Measurements from ENCODE around the gene TNS3. TPM values are rescaled to one million over a fixed set of nuclear protein-coding genes. Genes with fewer than 3 reads are reported as not detected.
A peak's percentile ranks its signal among the peaks of the same experiment; 100 is the strongest.

Gene TNS3
- total RNA-seq, 4 donors from 2014 or later = 70.9 to 112 (median 98.6) TPM

GRCh38 chr7:47568056-47568455, 13.9 kb downstream of the TNS3 start:
- DNase-seq (ENCODE audit: low spot score) (no peak), ATAC-seq (ENCODE audit: low FRiP score) (no peak)
- no peak for TF ChIP-seq CTCF (IDR thresholded peaks at IDR 0.05)

GRCh38 chr7:47565640-47566250, 16.2 kb downstream of the TNS3 start:
- DNase-seq (ENCODE audit: low spot score) = no peak
- TF ChIP-seq CTCF (IDR thresholded peaks at IDR 0.05) = no peak

GRCh38 chr7:47563521-47563920, 18.4 kb downstream of the TNS3 start:
- DNase-seq (ENCODE audit: low spot score) = no peak
- no peak for TF ChIP-seq CTCF (IDR thresholded peaks at IDR 0.05)
- ATAC-seq (ENCODE audit: low FRiP score) = no peak

More at GRCh38 chr7:47565640-47566250, 16.2 kb downstream of the TNS3 start:
- ATAC-seq (ENCODE audit: low FRiP score) = no peak

- no peak for ATAC-seq (ENCODE audit: low FRiP score)
- TF ChIP-seq CTCF (IDR thresholded peaks at IDR 0.05) = no peak
- DNase-seq (ENCODE audit: low spot score) = no peak
These were observed 20.0 kb downstream of the TNS3 start for GRCh38 chr7:47561715-47562446.

GRCh38 chr7:47559306-47560220, 22.3 kb downstream of the TNS3 start:
- ATAC-seq (ENCODE audit: low FRiP score) (no peak), DNase-seq (ENCODE audit: low spot score) (no peak)
- TF ChIP-seq CTCF (IDR thresholded peaks at IDR 0.05) = no peak

- TF ChIP-seq CTCF (IDR thresholded peaks at IDR 0.05) = no peak
- DNase-seq (ENCODE audit: low spot score) = no peak
- peak; percentile 58 for ATAC-seq (ENCODE audit: low FRiP score)
These were observed 23.9 kb downstream of the TNS3 start for GRCh38 chr7:47557694-47558670.

All from omental fat pad (tissue), 4 donors.